ENCODE data around the gene SPRN.

DNA sequence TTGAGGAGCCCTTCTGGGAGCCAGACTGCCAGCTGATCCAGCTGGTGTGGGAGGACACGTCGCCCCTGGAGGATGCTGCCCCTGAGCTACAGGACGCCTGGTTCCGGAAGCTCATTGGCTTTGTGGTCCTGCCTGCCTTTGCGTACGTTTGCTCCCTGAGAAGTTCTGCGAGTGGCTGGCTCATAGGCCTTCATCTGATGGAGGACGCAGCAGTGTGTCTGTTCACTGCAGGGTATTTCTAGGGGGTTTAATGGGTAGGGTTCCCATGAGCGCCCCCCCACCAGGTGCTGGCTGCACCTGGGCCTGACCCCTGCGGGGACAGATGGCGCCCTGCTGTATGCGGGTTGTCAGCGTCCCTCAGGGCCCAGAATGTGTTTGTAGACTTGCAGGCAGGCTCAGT is 40.4 kb downstream of the SPRN start:
- no peak for TF ChIP-seq CTCF (IDR thresholded peaks at IDR 0.05; ENCODE audit: low read depth, low read length)
- no peak for TF ChIP-seq POLR2A (IDR thresholded peaks at IDR 0.05; ENCODE audit: extremely low read depth, insufficient read length)
- TF ChIP-seq MAX (IDR thresholded peaks at IDR 0.05; ENCODE audit: low read depth, low read length): no peak
- TF ChIP-seq MYC (IDR thresholded peaks at IDR 0.05; ENCODE audit: low read depth, low read length): no peak
